Uterus (tissue), 4 donors: Measurements from ENCODE around the gene RTP2. TPM values are rescaled to one million over a fixed set of nuclear protein-coding genes. Genes with fewer than 3 reads are reported as not detected.
A peak's percentile ranks its signal among the peaks of the same experiment; 100 is the strongest.

Source experiments
- DNase-seq, 2 donors: peaks; one replicate each; pipeline ENCODE4 v3.0.0-alpha.2; 2019 to 2020
- H3K27ac ChIP-seq, 2 donors: fragments of 200-600 bp; sonication (generic); 1 replicate in 1 of 2; 2 replicates in 1 of 2; pipeline ENCODE4 v1.5.1; 2016 to 2018
- H3K27me3 ChIP-seq, 2 donors: fragments of 200-600 bp; sonication (generic); one replicate each; pipeline ENCODE4 v1.5.1; 2018 to 2019; ENCODE audit warnings: control low read depth in 1 of 2
- H3K36me3 ChIP-seq, 2 donors: fragments of 200-600 bp; sonication (generic); one replicate each; pipeline ENCODE4 v1.5.1; 2019; ENCODE audit warnings: control low read depth in 1 of 2
- H3K4me1 ChIP-seq, 2 donors: fragments of 200-600 bp; sonication (generic); one replicate each; pipeline ENCODE4 v1.5.1; 2018 to 2019; ENCODE audit warnings: control low read depth in 1 of 2
- H3K4me3 ChIP-seq, 2 donors: fragments of 200-600 bp; sonication (generic); 1 replicate in 1 of 2; 2 replicates in 1 of 2; pipeline ENCODE4 v1.5.1; 2018 to 2019; ENCODE audit warnings: mild to moderate bottlenecking in 1 of 2
- H3K9me3 ChIP-seq, 2 donors: fragments of 200-600 bp; sonication (generic); one replicate each; pipeline ENCODE4 v1.5.1; 2019; ENCODE audit warnings: control low read depth in 1 of 2
- POLR2A ChIP-seq, 2 donors: fragments of 450-650 bp; IDR thresholded peaks; one replicate each; pipeline ENCODE4 v1.6.1; 2016; ENCODE audit warnings: antibody characterized with exemption in 2 of 2, mild to moderate bottlenecking in 1 of 2, moderate library complexity in 1 of 2
- intact Hi-C: fragments of 100-400 bp; cut with DNase I; formaldehyde crosslinking; loops from one replicate; pipeline ENCODE4 v1.15.1; 2023; ENCODE audit warnings: low total_unique reads
- total RNA-seq, 4 donors: library from RNA; depleted of rRNA in 3 of 4; stranded (reverse); fragments of >200 nt in 3 of 4; gene quantifications; one replicate each; pipeline versions ENCODE4 v1.1.0 to v1.2.4, GENCODE V29; 2014 to 2023
- TF ChIP-seq, protein P1 (sequence below), 4 experiments: fragments of 200-600 bp in 2 of 4; fragments of 450-650 bp in 2 of 4; sonication (generic) in 2 of 4; IDR thresholded peaks; one replicate each; pipeline ENCODE4 v1.5.1; 2016 to 2019; ENCODE audit warnings: antibody characterized with exemption in 4 of 4, mild to moderate bottlenecking in 2 of 4, moderate library complexity in 1 of 4
- donor health status: DM: yes; HTN: yes; CAD: no.

The RTP2 gene
- total RNA-seq, 4 donors from 2014 or later: not detected

DNA sequence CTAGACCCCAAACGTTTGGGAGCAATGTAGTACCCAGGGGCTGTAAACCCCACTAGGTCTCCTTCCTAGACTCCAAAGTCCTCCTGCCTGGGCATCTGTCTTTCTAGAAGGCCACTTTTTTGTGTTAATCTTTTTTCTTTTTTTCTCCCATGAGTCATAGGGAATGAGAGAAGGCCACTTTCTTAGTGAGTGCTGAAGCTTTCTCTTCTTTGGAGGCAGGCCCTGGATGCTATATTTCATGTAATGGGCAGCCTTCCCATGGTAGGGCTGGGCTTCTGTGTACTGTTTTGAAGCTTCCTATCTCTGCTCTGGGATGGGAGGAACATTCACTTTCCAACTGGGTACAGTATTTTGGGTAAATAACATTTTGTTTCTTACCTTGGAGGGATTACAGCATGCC is 15.2 kb upstream of the RTP2 start:
- Histone ChIP-seq H3K36me3 (no peaks in the 10 kb centered on the region), H3K9me3 (no peaks in the 10 kb centered on the region), H3K27me3 (no peaks in the 10 kb centered on the region), H3K27ac (peak overlapping the region; percentile 41 to 59), H3K4me3 (no peak overlapping the region), H3K4me1 (no peaks in the 10 kb centered on the region)
- TF ChIP-seq POLR2A (IDR thresholded peaks at IDR 0.05): no peak
- TF ChIP-seq, protein P1, sequence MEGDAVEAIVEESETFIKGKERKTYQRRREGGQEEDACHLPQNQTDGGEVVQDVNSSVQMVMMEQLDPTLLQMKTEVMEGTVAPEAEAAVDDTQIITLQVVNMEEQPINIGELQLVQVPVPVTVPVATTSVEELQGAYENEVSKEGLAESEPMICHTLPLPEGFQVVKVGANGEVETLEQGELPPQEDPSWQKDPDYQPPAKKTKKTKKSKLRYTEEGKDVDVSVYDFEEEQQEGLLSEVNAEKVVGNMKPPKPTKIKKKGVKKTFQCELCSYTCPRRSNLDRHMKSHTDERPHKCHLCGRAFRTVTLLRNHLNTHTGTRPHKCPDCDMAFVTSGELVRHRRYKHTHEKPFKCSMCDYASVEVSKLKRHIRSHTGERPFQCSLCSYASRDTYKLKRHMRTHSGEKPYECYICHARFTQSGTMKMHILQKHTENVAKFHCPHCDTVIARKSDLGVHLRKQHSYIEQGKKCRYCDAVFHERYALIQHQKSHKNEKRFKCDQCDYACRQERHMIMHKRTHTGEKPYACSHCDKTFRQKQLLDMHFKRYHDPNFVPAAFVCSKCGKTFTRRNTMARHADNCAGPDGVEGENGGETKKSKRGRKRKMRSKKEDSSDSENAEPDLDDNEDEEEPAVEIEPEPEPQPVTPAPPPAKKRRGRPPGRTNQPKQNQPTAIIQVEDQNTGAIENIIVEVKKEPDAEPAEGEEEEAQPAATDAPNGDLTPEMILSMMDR (IDR thresholded peaks at IDR 0.05): no peak
- DNase-seq: no peak
- intact Hi-C loops: no loop called here

DNA sequence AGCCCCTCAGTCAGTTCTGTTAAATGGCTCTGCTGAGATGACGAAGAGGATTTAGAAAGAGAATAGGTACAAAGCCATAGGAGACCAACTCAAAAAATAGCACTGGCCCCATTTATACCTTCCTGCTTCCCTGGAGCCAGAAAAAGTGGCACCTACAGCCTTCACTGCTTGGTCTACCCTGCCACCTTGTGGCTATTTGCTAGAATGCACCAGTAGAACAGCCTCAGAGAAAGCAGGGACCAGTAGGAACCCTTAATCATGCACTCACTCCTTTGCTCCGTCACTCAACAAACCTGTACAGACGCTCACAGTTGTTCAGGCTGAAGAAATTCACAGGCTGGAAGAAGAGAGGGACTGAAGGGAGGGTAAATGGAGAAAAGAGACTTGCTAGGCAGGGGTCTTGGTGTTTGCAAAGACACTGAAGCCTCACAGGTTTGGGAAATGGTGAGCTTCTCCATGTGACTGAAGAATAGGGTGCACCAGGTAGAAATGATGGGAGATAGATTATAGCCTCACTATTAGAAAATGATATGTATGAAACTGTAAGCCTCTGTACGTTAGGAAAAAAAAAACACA is 12.1 kb upstream of the RTP2 start:
- Histone ChIP-seq H3K27ac (no peak overlapping the region), H3K9me3 (no peaks in the 10 kb centered on the region), H3K4me3 (no peak overlapping the region), H3K36me3 (no peaks in the 10 kb centered on the region), H3K4me1 (no peaks in the 10 kb centered on the region), H3K27me3 (no peaks in the 10 kb centered on the region)
- no peak for TF ChIP-seq POLR2A (IDR thresholded peaks at IDR 0.05)
- TF ChIP-seq, protein P1 (IDR thresholded peaks at IDR 0.05): peak; percentile 89 to 94 (median 94)
- intact Hi-C loops: no loop called here
- DNase-seq: peak; percentile 66 to 78

DNA sequence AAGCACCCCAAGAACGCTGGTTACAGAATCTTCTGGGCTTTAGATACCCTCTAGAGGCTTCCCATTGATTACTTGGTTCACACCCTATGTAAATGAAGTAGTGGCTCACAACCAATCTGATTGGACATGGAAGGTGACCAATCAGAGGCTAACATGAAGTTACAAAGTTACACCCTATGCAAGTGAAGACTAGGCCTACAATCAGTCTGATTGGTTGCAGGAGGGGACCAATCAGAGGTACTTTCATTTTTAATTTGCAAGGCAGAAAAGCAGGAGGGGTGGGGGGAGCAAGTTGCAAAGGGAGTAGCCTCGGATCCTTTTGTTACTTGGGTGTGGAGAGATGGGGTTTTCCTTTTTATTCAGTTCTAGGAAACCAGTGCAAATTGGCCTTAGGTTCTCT is 11.1 kb upstream of the RTP2 start:
- no peaks in the 10 kb centered on the region for H3K27me3 ChIP-seq
- no peaks in the 10 kb centered on the region for H3K9me3 ChIP-seq
- H3K4me1 ChIP-seq: no peaks in the 10 kb centered on the region
- TF ChIP-seq, protein P1 (IDR thresholded peaks at IDR 0.05): no peak
- no peak for TF ChIP-seq POLR2A (IDR thresholded peaks at IDR 0.05)
- H3K4me3 ChIP-seq: no peak overlapping the region
- H3K36me3 ChIP-seq: no peaks in the 10 kb centered on the region
- no peak for DNase-seq
- intact Hi-C loops: no loop called here
- no peak overlapping the region for H3K27ac ChIP-seq

DNA sequence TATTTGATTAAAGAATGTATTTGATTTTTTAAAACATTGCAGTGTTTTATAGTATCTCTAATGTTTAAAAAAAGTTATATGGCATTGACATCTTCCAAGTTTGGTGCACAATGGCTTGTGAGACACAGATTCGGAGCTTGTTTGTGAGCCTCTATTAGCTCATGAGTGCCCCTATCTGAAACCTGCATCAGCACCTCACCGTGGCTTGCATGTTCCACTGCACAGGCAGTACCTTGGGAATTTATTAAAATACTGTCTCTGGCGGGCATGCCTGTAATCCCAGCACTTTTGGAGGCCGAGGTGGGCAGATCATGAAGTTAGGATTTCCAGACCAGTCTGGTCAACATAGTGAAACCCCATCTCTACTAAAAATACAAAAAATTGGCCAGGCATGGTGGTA is 6.8 kb upstream of the RTP2 start:
- Histone ChIP-seq H3K4me3 (no peak overlapping the region), H3K9me3 (no peaks in the 10 kb centered on the region), H3K27me3 (no peaks in the 10 kb centered on the region), H3K4me1 (no peaks in the 10 kb centered on the region), H3K36me3 (no peaks in the 10 kb centered on the region), H3K27ac (no peak overlapping the region)
- intact Hi-C loops: loop anchor here (10.0 kb wide), 1 partner anchor 484 kb away; no protein-coding TSS in a partner anchor
- DNase-seq: no peak
- TF ChIP-seq, protein P1 (IDR thresholded peaks at IDR 0.05): no peak
- TF ChIP-seq POLR2A (IDR thresholded peaks at IDR 0.05): no peak

DNA sequence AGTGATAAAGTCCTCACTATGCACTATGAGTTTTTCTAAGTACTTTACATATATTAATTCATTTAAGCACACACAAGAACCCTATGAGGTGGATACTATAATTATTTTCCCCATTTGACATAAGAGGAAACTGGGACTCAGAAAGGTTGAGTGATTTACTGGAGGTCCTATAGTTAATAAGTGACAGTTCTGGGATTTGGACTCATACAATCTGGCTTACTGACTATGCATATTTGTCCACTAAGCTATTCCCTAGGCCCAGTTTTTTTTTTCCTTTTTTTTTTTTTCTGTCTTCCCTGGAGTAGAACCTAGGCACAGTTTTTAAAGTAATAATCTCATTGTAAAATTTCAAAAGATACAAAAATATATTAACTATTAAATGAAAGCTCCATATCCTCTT is 6.3 kb upstream of the RTP2 start:
- TF ChIP-seq POLR2A (IDR thresholded peaks at IDR 0.05): no peak
- TF ChIP-seq, protein P1 (IDR thresholded peaks at IDR 0.05): no peak
- no peak for DNase-seq
- intact Hi-C loops: loop anchor here (10.0 kb wide), 1 partner anchor 484 kb away; no protein-coding TSS in a partner anchor
- no peak overlapping the region for H3K4me3 ChIP-seq
- H3K27me3 ChIP-seq: no peaks in the 10 kb centered on the region
- no peaks in the 10 kb centered on the region for H3K9me3 ChIP-seq
- no peaks in the 10 kb centered on the region for H3K36me3 ChIP-seq
- no peak overlapping the region for H3K27ac ChIP-seq
- no peaks in the 10 kb centered on the region for H3K4me1 ChIP-seq
